DMS53 (cell line): ENCODE results near the gene LRRC4C.
"Not testable (repeated sequence)": the region's sequence is repeated elsewhere in the genome, so short reads cannot be mapped to it uniquely, and the experiment has no call there.

Experiments used
- DNase-seq: peaks from one replicate; lab custom pipeline; 2025; lab: John Stamatoyannopoulos, UW

LRRC4C gene

GRCh38 chr11:40877256-40877655 is 582.2 kb downstream of the LRRC4C start:
- no peak for DNase-seq

- no peak for DNase-seq
Observed at GRCh38 chr11:40867991-40868632, 591.3 kb downstream of the LRRC4C start.

GRCh38 chr11:40857754-40858153 is 601.7 kb downstream of the LRRC4C start:
- DNase-seq, result not testable (repeated sequence)

GRCh38 chr11:40842750-40843339 is 616.6 kb downstream of the LRRC4C start:
- DNase-seq, result no peak

- no peak for DNase-seq
Observed at GRCh38 chr11:40841231-40841630, 618.2 kb downstream of the LRRC4C start.

- DNase-seq, result no peak
Observed at GRCh38 chr11:40838181-40838683, 621.2 kb downstream of the LRRC4C start.

- DNase-seq, result no peak
Observed at GRCh38 chr11:40827116-40827515, 632.3 kb downstream of the LRRC4C start.

GRCh38 chr11:40826601-40827000 is 632.9 kb downstream of the LRRC4C start:
- no peak for DNase-seq

- no peak for DNase-seq
Observed at GRCh38 chr11:40825201-40825834, 634.1 kb downstream of the LRRC4C start.

GRCh38 chr11:40819230-40819629 is 640.2 kb downstream of the LRRC4C start:
- peak; percentile 45 for DNase-seq

GRCh38 chr11:40816976-40817375 is 642.5 kb downstream of the LRRC4C start:
- no peak for DNase-seq

GRCh38 chr11:40797981-40798380 is 661.5 kb downstream of the LRRC4C start:
- no peak for DNase-seq

- no peak for DNase-seq
Observed at GRCh38 chr11:40787224-40787623, 672.2 kb downstream of the LRRC4C start.

GRCh38 chr11:40763046-40763445 is 696.4 kb downstream of the LRRC4C start:
- no peak for DNase-seq

- no peak for DNase-seq
Observed at GRCh38 chr11:40759341-40759740, 700.1 kb downstream of the LRRC4C start.

- no peak for DNase-seq
Observed at GRCh38 chr11:40754297-40754696, 705.2 kb downstream of the LRRC4C start.

GRCh38 chr11:40746282-40746681 is 713.2 kb downstream of the LRRC4C start:
- DNase-seq, result no peak

- no peak for DNase-seq
Observed at GRCh38 chr11:40732132-40732531, 727.3 kb downstream of the LRRC4C start.

GRCh38 chr11:40722179-40722795 is 737.2 kb downstream of the LRRC4C start:
- peak; percentile 77 for DNase-seq

GRCh38 chr11:40716344-40717130 is 742.9 kb downstream of the LRRC4C start:
- no peak for DNase-seq

GRCh38 chr11:40713083-40713482 is 746.4 kb downstream of the LRRC4C start:
- DNase-seq, result no peak

- DNase-seq, result no peak
Observed at GRCh38 chr11:40701027-40701426, 758.4 kb downstream of the LRRC4C start.
